NCI-H774 (cell line): ENCODE results near the gene ATXN1.

Source experiments
- DNase-seq: peaks from one replicate; lab custom pipeline; 2025; lab: John Stamatoyannopoulos, UW

Gene ATXN1

GRCh38 chr6:16496991-16497801, 264.1 kb downstream of the ATXN1 start:
- no peak for DNase-seq

GRCh38 chr6:16496210-16496609, 265.1 kb downstream of the ATXN1 start:
- no peak for DNase-seq

GRCh38 chr6:16494793-16495192, 266.5 kb downstream of the ATXN1 start:
- no peak for DNase-seq

- no peak for DNase-seq
Observed at GRCh38 chr6:16493802-16494201, 267.5 kb downstream of the ATXN1 start.

GRCh38 chr6:16493112-16493511, 268.1 kb downstream of the ATXN1 start:
- no peak for DNase-seq

DNA sequence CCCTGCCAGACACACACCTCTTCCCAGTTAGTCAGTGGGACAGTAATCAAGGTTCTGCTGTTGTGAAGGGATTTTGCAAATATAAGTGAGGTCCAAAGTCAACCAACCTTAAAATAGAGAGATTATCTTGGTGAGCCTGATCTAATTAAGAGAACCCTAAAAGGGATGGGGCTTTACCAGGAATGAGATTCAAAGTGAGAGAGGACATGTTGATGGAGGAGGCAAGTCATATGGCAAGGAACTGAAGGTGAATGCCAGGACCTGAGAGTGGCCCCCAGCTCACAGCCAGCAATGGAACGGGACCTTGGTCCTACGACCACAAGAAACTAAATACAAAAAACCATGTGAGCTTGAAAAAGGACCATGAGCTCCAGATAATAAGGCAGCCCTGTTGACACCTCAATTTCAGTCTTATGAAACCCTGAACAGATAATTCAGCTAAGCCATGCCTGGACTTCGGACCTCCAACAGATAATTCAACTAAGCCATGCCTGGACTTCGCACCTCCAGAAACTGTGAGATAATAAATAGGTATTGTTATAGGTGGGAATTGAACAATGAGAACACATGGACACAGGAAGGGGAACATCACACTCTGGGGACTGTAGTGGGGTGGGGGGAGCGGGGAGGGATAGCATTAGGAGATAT, 269.5 kb downstream of the ATXN1 start:
- no peak for DNase-seq

GRCh38 chr6:16490616-16491015, 270.6 kb downstream of the ATXN1 start:
- DNase-seq = no peak

DNA sequence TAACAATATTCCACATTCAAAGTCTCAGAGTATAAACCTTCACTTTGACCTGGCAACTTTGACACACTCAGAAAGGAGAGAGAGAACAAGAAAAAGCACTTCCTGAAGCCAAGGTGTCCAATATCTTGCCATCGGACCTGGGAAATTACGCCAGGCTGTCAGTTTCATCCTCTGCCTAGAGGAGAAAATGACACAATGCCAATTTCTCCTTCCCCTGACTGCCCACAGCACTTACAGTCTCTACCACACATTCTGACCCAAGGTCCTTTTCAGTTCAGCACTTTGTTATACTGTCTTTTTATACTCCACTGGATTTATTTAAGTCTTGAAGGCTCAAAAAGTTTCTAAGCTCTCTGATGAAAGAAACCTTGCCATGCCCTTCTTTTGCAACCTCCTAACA, 272.4 kb downstream of the ATXN1 start:
- no peak for DNase-seq

DNA sequence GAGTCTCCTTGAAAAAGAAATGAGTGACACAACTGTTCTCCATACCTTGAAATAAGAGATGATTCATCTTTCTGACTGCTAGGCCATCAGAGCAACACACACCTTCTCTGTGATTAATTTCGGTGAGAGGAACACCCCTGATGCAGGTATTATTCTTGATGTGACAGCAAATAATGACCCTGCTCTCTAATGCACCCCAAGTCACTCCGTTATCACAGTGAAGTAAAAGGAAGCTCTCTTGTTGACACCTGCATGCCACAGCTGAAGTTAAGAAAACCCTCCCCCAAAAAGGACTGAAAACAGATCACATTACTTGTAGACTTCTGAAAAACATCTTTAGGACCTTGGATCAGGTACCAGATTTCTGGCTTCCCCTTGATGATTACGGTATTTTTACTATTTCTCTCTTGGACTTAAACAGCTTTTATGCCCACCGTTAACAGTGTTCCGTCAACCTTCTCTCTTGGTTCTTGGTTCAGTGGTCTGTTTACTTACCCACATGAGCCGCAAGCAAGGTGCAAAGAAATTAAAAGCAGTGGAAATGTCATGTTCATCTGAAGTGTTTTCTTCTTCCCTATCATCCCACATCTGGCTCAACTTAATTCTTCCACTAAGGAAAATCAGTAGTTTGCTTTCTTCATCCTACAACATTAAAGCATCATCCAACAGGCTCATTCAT, 273.1 kb downstream of the ATXN1 start:
- DNase-seq = no peak

- DNase-seq = no peak
Observed at GRCh38 chr6:16486661-16487060, 274.6 kb downstream of the ATXN1 start.

DNA sequence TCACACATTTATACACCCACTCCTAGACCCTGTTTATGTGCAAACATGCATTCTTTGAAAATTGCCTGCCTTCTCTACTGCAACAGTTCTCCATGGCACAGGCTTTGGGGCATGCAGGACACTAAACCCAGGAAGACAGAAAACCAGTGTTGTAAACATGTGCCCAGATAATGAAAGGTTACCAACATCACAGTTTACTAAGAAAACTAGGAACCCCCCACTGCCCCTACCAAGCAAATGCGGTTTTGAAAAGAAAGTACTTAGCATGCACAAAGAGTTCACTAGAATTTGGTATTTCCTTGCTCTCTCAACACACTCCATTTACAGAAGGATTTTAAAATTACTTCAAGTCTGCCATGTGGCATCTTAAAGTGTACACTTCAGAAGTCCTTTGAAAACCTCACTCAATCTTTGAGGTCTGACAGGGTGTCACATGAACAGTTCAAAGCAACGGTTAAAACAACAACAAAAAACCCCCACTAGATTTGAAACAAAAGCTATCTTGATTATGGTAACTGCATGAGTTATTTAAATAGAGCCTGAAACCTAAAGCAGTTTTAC, 277.9 kb downstream of the ATXN1 start:
- no peak for DNase-seq

GRCh38 chr6:16482702-16483314, 278.5 kb downstream of the ATXN1 start:
- DNase-seq = no peak

- DNase-seq = no peak
Observed at GRCh38 chr6:16481697-16482399, 279.4 kb downstream of the ATXN1 start.

- DNase-seq = no peak
Observed at GRCh38 chr6:16480763-16481560, 280.3 kb downstream of the ATXN1 start.

- DNase-seq = no peak
Observed at GRCh38 chr6:16477367-16478149, 283.7 kb downstream of the ATXN1 start.

- DNase-seq = no peak
Observed at GRCh38 chr6:16476861-16477260, 284.4 kb downstream of the ATXN1 start.

DNA sequence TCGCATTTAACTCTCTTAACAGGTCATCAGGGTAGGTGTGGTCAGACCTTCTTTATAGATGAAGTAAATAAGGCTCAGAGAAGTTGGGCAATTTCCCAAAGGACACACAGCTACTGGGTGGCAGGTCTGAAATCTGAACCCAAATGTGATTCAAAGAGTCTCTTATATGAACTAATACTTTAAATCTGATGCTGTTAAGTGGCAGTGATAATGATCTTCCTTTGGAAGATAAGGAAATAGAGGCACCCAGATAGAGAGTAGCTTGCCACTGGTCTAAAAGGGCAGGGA, 285.8 kb downstream of the ATXN1 start:
- DNase-seq = no peak

GRCh38 chr6:16474772-16475493, 286.3 kb downstream of the ATXN1 start:
- no peak for DNase-seq

GRCh38 chr6:16473908-16474771, 287.1 kb downstream of the ATXN1 start:
- no peak for DNase-seq
